ENCODE results near the gene RNF128. TPM values are rescaled to one million over a fixed set of nuclear protein-coding genes. Genes with fewer than 3 reads are reported as not detected.

Gene RNF128
- total and polyA plus RNA-seq, 2 of the 13 experiments (the other 11 are each of a cell fraction or from before 2014, with no cell fraction given), result 18.5 to 43.5 TPM

DNA sequence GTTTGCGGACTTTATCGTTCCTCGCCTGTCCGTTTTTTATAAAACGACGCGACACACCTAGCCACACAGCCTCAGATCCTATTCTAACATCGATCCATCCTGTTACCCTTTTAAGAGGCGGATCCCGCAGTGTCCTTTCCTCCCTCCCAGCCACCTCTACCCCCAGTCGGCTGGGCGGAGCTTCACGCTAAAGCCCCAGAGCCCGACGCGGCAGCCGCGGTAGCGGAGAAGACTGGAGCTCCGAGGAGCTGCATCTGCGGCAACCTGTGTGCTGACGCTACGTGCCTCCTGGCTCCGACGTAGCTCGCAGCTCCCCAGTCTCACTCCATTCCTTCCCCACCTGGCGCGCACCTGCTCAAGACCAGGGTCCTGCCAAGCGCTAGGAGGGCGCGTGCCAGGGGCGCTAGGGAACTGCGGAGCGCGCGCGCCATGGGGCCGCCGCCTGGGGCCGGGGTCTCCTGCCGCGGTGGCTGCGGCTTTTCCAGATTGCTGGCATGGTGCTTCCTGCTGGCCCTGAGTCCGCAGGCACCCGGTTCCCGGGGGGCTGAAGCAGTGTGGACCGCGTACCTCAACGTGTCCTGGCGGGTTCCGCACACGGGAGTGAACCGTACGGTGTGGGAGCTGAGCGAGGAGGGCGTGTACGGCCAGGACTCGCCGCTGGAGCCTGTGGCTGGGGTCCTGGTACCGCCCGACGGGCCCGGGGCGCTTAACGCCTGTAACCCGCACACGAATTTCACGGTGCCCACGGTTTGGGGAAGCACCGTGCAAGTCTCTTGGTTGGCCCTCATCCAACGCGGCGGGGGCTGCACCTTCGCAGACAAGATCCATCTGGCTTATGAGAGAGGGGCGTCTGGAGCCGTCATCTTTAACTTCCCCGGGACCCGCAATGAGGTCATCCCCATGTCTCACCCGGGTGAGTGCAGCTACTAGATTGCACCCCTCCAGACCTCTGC lies at the start of gene RNF128 (continued):
- TF ChIP-seq TMF1 (CRISPR knock-in tag; IDR thresholded peaks at IDR 0.05; ENCODE audit: low read depth) (no peak), ZC3H4 (CRISPR knock-in tag; IDR thresholded peaks at IDR 0.05; ENCODE audit: borderline replicate concordance) (no peak), ZBTB34 (CRISPR knock-in tag; IDR thresholded peaks at IDR 0.05) (no peak), KAT8 (CRISPR knock-in tag; IDR thresholded peaks at IDR 0.05) (no peak; the same call in 1 of the 2 replicates), ZFP37 (CRISPR knock-in tag; IDR thresholded peaks at IDR 0.05; ENCODE audit: borderline replicate concordance) (0 out of 2 replicates have a peak, but pooled peaks have one; percentile 36), ZNF354B (CRISPR knock-in tag; IDR thresholded peaks at IDR 0.05) (no peak), ZBTB8A (CRISPR knock-in tag; IDR thresholded peaks at IDR 0.05; ENCODE audit: borderline replicate concordance, low read depth) (no peak), SPEN (CRISPR knock-in tag; IDR thresholded peaks at IDR 0.05; ENCODE audit: low read depth) (no peak; the same call in 1 of the 2 replicates), MTF1 (CRISPR knock-in tag; IDR thresholded peaks at IDR 0.05) (no peak), ZNF816 (CRISPR knock-in tag; IDR thresholded peaks at IDR 0.05; ENCODE audit: borderline replicate concordance) (no peak), TIGD3 (CRISPR knock-in tag; IDR thresholded peaks at IDR 0.05; ENCODE audit: borderline replicate concordance) (no peak), PREB (CRISPR knock-in tag; IDR thresholded peaks at IDR 0.05) (no peak), ZNF275 (CRISPR knock-in tag; IDR thresholded peaks at IDR 0.05; ENCODE audit: borderline replicate concordance) (no peak), HOXD1 (CRISPR knock-in tag; IDR thresholded peaks at IDR 0.05) (no peak), EHMT2 (IDR thresholded peaks at IDR 0.05; ENCODE audit: borderline replicate concordance, low read depth, low read length) (no peak), PATZ1 (CRISPR knock-in tag; IDR thresholded peaks at IDR 0.05) (peak; percentile 50; the same call in 1 of the 2 replicates), POLR2G (IDR thresholded peaks at IDR 0.05; ENCODE audit: low read depth, low read length) (peak; percentile 84), EED (CRISPR knock-in tag; IDR thresholded peaks at IDR 0.05) (no peak), ZSCAN12 (CRISPR knock-in tag; IDR thresholded peaks at IDR 0.05) (no peak)
- TF ChIP-seq, protein P1, sequence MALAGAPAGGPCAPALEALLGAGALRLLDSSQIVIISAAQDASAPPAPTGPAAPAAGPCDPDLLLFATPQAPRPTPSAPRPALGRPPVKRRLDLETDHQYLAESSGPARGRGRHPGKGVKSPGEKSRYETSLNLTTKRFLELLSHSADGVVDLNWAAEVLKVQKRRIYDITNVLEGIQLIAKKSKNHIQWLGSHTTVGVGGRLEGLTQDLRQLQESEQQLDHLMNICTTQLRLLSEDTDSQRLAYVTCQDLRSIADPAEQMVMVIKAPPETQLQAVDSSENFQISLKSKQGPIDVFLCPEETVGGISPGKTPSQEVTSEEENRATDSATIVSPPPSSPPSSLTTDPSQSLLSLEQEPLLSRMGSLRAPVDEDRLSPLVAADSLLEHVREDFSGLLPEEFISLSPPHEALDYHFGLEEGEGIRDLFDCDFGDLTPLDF (CRISPR knock-in tag; IDR thresholded peaks at IDR 0.05), result 0 out of 2 replicates have a peak, but pooled peaks have one; percentile 45

Data from HepG2 (cell line).